HG02973 (cell line): ENCODE measurements around the gene IFNG.

Experiments used
- ATAC-seq: cut with Tn5 transposase; IDR thresholded peaks from one replicate; pipeline ENCODE4 v1.9.1; 2021; ENCODE audit warnings: moderate library complexity; ENCODE audit not compliant: unreplicated experiment

IFNG gene

GRCh38 chr12:68118096-68118755 lies 41.3 kb downstream of the IFNG start:
- ATAC-seq: no peak

DNA sequence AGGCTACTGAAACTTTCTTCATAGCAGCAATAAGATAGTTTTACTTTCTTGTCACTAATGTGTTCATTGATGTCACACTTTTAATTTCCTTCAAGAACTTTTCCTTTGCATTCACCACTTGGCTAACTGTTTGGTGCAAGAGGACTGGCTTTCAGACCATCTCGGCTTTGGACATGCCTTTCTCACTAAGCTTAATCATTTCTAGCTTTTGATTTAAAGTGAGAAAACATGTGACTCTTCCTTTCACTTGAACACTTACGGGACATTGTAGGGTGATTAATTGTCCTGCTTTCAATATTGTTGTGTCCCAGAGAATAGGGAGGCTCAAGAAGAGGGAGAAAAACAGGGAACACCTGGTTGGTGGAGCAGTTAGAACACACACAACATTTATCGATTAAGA lies 41.9 kb downstream of the IFNG start:
- no peak for ATAC-seq

DNA sequence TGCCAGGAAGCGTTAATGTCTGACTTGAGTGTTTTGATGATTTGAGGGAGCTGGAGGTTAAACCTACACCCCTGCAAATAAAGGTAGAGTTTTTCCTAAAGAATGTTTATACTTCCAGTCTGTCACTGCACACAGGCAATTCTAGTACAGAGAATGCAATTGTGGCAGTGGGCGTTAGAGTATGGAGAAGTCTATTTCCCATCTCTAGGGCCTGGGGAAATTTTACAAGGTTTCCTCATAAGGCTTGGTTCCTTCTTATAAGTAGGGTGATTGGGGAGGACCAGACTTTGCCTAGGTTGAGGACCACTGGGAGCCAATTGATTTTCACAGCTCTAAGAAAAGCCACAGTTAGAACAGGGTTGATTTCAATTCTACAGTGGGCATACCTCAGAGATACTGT lies 44.3 kb downstream of the IFNG start:
- no peak for ATAC-seq

- ATAC-seq: no peak
These were observed 44.9 kb downstream of the IFNG start for GRCh38 chr12:68114606-68115005.

DNA sequence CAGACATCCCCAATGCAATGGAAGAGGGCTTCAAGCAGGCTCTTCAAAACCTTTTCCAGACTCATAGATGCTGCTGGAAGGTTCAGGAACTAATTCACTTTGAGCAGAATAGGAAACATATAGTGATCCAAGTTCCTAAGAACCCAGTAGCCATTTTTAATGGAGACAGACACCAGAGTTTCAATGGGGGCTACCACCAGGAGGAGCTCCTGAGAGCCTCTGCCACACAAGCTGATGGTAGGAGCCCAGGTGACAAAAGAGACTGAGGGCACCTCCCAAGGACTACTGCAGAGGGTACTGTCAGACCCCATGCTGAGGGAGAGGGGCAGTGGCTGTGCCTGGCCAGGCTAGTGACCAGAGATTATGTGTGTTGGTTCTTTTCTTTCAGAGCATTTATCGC lies 45.9 kb downstream of the IFNG start:
- ATAC-seq: no peak

GRCh38 chr12:68111995-68112394 lies 47.5 kb downstream of the IFNG start:
- ATAC-seq: no peak

- ATAC-seq: no peak
These were observed 49.9 kb downstream of the IFNG start for GRCh38 chr12:68109444-68110217.

- no peak for ATAC-seq
These were observed 50.5 kb downstream of the IFNG start for GRCh38 chr12:68109001-68109400.

DNA sequence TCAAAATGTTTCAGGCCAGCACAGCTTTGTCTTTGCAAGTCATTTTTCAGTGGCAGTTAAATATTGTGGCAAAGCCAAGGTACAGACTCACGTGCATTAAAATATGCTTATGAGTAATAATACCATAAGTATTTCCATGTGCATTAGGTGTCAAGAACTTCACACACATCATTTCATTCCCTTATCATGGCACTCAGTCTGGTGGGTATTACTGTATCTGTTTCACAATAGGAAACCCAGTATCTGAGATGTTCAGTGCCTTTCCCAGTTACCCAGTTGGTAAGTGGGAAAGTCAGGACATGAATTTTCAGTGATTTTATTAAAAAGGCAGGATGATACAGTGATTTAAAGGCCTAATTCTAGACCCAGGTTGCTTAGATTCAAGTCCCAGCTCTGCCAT lies 52.9 kb downstream of the IFNG start:
- ATAC-seq: no peak

GRCh38 chr12:68106160-68106559 lies 53.4 kb downstream of the IFNG start:
- ATAC-seq: no peak
